ENCODE results near the gene RFX4. TPM values are rescaled to one million over a fixed set of nuclear protein-coding genes. Genes with fewer than 3 reads are reported as not detected.

RFX4 gene
- total RNA-seq, 1 donor from 2014 or later, result not detected

DNA sequence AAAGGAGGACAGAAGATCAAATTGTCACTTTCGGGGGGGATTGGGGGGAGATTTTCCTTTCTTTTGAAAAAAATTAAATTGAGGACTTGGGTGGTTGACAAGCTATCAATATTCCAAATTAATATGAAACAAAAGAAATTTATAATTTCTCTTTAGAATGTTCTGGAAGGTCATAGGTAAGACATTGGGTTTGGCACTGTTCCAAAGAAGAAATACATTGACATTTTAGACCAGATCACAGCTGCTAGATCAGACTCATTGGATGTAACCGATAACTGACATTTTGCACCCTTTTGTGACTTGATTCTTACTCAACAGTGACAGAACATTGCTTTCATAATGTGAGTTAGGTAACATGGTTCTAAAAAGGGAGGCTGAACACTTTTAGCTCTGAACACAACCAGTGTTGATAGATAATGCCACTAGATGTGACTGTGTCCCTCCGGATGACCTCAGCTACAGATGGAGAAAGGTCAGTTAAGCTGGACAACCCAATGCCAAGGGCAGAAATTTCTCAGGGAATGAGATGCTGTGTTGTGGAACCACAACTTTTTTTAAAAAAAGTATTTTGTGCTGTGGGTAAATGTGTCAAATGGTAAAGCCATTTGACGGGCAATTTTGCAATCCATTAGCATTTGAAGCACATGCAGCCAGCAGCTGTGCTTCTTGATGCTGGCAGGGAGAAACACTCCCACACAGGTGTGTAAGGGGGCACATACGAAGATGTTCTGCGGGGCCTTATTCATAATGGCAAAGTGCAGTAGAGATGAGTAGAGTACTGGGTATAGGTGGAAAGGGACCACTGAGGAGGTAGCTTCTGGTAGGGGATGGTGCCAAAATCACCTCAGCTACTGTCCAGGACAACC is 62.9 kb downstream of the RFX4 start:
- Mint-ChIP-seq H3K36me3 (ENCODE audit: unreplicated experiment) (no peaks in the 10 kb centered on the region), H3K27me3 (ENCODE audit: unreplicated experiment) (no peaks in the 10 kb centered on the region), H3K27ac (ENCODE audit: unreplicated experiment) (no peak overlapping the region), H3K4me1 (ENCODE audit: low read depth, unreplicated experiment) (peaks cover 2% of the 10 kb centered on the region), H3K9me3 (ENCODE audit: unreplicated experiment) (peaks cover 6% of the 10 kb centered on the region), H3K4me3 (ENCODE audit: unreplicated experiment) (no peak overlapping the region)
- TF ChIP-seq, protein P1, sequence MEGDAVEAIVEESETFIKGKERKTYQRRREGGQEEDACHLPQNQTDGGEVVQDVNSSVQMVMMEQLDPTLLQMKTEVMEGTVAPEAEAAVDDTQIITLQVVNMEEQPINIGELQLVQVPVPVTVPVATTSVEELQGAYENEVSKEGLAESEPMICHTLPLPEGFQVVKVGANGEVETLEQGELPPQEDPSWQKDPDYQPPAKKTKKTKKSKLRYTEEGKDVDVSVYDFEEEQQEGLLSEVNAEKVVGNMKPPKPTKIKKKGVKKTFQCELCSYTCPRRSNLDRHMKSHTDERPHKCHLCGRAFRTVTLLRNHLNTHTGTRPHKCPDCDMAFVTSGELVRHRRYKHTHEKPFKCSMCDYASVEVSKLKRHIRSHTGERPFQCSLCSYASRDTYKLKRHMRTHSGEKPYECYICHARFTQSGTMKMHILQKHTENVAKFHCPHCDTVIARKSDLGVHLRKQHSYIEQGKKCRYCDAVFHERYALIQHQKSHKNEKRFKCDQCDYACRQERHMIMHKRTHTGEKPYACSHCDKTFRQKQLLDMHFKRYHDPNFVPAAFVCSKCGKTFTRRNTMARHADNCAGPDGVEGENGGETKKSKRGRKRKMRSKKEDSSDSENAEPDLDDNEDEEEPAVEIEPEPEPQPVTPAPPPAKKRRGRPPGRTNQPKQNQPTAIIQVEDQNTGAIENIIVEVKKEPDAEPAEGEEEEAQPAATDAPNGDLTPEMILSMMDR (IDR thresholded peaks at IDR 0.05; ENCODE audit: partially characterized antibody, unreplicated experiment), result no peak
- no peak for DNase-seq

DNA sequence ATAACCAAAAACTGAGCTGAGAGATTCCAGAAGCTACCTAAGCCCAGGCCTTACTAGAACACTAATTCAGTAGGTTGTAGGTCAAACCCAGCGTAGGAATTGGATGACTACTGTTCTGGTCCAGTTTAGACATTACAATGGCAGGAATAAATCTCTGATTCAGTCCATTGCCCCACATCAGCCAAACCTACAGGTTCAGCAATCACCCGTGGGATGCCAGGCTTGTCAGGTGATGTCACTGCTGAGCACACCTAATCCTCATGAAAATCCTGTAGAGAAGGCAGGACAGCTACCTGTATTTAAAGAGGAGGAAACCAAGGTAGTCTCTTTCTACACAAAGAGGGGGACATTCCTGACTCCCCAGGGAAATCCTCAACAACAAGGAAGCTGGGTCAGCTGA is 63.7 kb downstream of the RFX4 start:
- Mint-ChIP-seq H3K36me3 (ENCODE audit: unreplicated experiment) (no peaks in the 10 kb centered on the region), H3K4me3 (ENCODE audit: unreplicated experiment) (no peak overlapping the region), H3K27ac (ENCODE audit: unreplicated experiment) (no peak overlapping the region), H3K27me3 (ENCODE audit: unreplicated experiment) (no peaks in the 10 kb centered on the region), H3K9me3 (ENCODE audit: unreplicated experiment) (peaks cover 6% of the 10 kb centered on the region), H3K4me1 (ENCODE audit: low read depth, unreplicated experiment) (peaks cover 2% of the 10 kb centered on the region)
- no peak for DNase-seq
- TF ChIP-seq, protein P1 (IDR thresholded peaks at IDR 0.05; ENCODE audit: partially characterized antibody, unreplicated experiment), result no peak

DNA sequence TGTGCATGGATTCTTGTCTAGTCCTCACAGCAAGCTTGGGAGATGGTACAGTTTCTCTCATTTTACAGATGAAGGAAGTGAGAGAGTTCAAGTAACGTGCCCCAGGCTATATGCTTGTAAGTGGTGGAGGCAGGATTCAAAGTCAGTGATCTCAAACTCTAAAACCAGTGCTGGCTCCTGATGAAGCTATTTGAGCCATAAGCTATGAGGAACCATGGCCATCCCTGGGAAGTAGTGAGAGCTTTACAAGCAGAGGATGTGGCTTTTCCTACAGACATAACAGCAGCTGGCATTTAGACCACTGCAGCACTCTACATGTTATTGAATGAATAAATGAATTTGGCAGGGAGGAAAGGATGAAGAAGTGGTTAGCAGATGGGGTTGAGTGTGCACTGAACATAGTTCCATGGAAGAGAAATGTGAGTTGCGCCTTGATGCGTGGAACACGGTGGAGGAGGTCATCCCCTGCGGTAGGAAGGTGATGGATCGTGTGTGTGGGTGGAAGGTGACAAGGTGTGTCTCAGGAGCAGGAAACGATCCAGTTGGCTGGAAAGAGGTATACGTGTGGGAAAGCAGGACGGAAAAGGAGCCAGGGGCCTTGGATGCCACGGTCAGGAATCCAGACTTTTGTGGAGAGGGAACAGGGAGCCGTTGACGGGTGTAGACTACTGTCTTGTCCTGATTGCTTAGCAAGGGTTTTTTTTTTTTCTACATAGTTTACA is 65.2 kb downstream of the RFX4 start:
- peaks cover 2% of the 10 kb centered on the region for H3K4me1 Mint-ChIP-seq (ENCODE audit: low read depth, unreplicated experiment)
- no peak overlapping the region for H3K27ac Mint-ChIP-seq (ENCODE audit: unreplicated experiment)
- no peaks in the 10 kb centered on the region for H3K27me3 Mint-ChIP-seq (ENCODE audit: unreplicated experiment)
- TF ChIP-seq, protein P1 (IDR thresholded peaks at IDR 0.05; ENCODE audit: partially characterized antibody, unreplicated experiment), result no peak
- H3K36me3 Mint-ChIP-seq (ENCODE audit: unreplicated experiment), result no peaks in the 10 kb centered on the region
- H3K9me3 Mint-ChIP-seq (ENCODE audit: unreplicated experiment), result peaks cover 4% of the 10 kb centered on the region
- no peak for DNase-seq
- no peak overlapping the region for H3K4me3 Mint-ChIP-seq (ENCODE audit: unreplicated experiment)

DNA sequence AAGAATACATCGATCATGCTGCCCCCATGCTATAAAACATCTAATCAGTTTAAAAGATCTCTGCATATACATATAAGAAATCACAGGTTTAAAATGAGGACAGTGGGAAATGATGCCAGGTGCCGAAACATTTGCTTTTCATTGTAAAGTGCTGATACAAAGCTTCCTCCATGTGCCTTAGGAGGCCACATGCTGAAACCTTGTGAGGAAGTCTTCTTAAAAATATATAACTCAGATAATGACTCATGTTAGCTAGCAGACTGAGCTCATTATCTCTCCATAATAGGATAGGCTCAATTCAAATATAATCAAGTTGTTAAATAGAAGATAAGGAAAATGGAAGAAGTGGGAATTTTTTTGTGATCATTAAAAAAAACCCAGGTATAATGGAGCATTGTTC is 65.9 kb downstream of the RFX4 start:
- Mint-ChIP-seq H3K4me3 (ENCODE audit: unreplicated experiment) (no peak overlapping the region), H3K4me1 (ENCODE audit: low read depth, unreplicated experiment) (peaks cover 2% of the 10 kb centered on the region), H3K9me3 (ENCODE audit: unreplicated experiment) (peaks cover 4% of the 10 kb centered on the region), H3K36me3 (ENCODE audit: unreplicated experiment) (no peaks in the 10 kb centered on the region), H3K27ac (ENCODE audit: unreplicated experiment) (no peak overlapping the region), H3K27me3 (ENCODE audit: unreplicated experiment) (no peaks in the 10 kb centered on the region)
- DNase-seq, result no peak
- TF ChIP-seq, protein P1 (IDR thresholded peaks at IDR 0.05; ENCODE audit: partially characterized antibody, unreplicated experiment), result no peak

DNA sequence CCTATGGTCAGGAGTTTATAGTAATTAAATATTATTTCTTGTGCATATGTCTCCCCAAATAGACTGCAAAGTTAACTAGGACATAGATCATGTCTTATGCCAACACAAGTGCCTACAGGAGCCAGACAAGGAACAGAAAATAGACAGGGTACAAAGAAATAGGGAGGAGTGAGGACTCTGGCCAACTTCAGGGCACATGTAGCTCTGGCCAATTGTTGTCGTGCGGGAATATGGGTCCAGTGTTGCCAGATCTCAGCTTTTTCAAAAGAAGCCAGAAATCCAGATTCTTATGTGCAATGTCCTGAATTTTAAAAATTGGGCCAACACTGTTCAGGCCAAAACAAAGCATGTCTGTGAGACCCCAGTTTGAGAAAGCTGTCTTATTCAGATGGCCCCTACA is 68.7 kb downstream of the RFX4 start:
- Mint-ChIP-seq H3K27me3 (ENCODE audit: unreplicated experiment) (no peaks in the 10 kb centered on the region), H3K36me3 (ENCODE audit: unreplicated experiment) (no peaks in the 10 kb centered on the region), H3K4me3 (ENCODE audit: unreplicated experiment) (no peak overlapping the region), H3K27ac (ENCODE audit: unreplicated experiment) (no peak overlapping the region), H3K4me1 (ENCODE audit: low read depth, unreplicated experiment) (no peaks in the 10 kb centered on the region), H3K9me3 (ENCODE audit: unreplicated experiment) (peaks cover 2% of the 10 kb centered on the region)
- TF ChIP-seq, protein P1 (IDR thresholded peaks at IDR 0.05; ENCODE audit: partially characterized antibody, unreplicated experiment), result no peak
- DNase-seq, result no peak
